ENCODE data around the gene PCDHA3.

DNA sequence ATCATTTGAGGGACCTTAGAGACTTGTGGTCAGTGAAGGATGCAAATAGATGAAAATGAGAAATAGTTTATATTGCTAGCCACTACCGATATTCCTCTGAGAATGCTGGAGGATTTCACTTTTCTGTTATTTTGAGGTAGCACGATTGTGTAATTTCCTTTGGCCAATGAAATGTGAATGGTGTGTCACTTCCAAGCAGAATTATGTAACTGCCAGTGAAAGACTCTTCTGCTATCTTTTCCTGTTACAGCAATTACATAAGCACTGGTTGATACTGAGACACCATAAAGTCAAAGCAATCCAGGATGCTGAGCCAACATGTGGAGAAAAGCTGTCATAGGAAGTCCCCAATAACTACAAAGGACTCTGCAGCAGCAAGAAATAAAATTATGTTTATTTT, 9.8 kb upstream of the PCDHA3 start:
- TF ChIP-seq, protein P1, sequence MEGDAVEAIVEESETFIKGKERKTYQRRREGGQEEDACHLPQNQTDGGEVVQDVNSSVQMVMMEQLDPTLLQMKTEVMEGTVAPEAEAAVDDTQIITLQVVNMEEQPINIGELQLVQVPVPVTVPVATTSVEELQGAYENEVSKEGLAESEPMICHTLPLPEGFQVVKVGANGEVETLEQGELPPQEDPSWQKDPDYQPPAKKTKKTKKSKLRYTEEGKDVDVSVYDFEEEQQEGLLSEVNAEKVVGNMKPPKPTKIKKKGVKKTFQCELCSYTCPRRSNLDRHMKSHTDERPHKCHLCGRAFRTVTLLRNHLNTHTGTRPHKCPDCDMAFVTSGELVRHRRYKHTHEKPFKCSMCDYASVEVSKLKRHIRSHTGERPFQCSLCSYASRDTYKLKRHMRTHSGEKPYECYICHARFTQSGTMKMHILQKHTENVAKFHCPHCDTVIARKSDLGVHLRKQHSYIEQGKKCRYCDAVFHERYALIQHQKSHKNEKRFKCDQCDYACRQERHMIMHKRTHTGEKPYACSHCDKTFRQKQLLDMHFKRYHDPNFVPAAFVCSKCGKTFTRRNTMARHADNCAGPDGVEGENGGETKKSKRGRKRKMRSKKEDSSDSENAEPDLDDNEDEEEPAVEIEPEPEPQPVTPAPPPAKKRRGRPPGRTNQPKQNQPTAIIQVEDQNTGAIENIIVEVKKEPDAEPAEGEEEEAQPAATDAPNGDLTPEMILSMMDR (IDR thresholded peaks at IDR 0.05) = no peak
- TF ChIP-seq POLR2A (IDR thresholded peaks at IDR 0.05; ENCODE audit: low read depth) = no peak
- TF ChIP-seq POLR2AphosphoS5 (IDR thresholded peaks at IDR 0.05) = no peak
- no peak for TF ChIP-seq EP300 (IDR thresholded peaks at IDR 0.05)
